ENCODE measurements around the gene ACSM2B.
A peak's percentile ranks its signal among the peaks of the same experiment; 100 is the strongest.
"Not testable (repeated sequence)": the region's sequence is repeated elsewhere in the genome, so short reads cannot be mapped to it uniquely, and the experiment has no call there.

Gene ACSM2B

GRCh38 chr16:20576145-20576544 is at the start of gene ACSM2B:
Gene ACSM2B (minus strand): TSS chr16:20576367. CDS start chr16:20564845, 11,522 bp downstream.
- DNase-seq = not testable (repeated sequence)

GRCh38 chr16:20624882-20625807 is 49.0 kb upstream of the ACSM2B start:
- no peak for DNase-seq

- DNase-seq = no peak
These were observed 48.0 kb upstream of the ACSM2B start for GRCh38 chr16:20624205-20624604.

- DNase-seq = no peak
These were observed 46.3 kb upstream of the ACSM2B start for GRCh38 chr16:20622498-20622870.

GRCh38 chr16:20621406-20621805 is 45.2 kb upstream of the ACSM2B start:
- no peak for DNase-seq

- DNase-seq = no peak
These were observed 44.6 kb upstream of the ACSM2B start for GRCh38 chr16:20620770-20621169.

GRCh38 chr16:20620003-20620402 is 43.8 kb upstream of the ACSM2B start:
- DNase-seq = no peak

- no peak for DNase-seq
These were observed 41.1 kb upstream of the ACSM2B start for GRCh38 chr16:20617271-20617670.

- no peak for DNase-seq
These were observed 38.3 kb upstream of the ACSM2B start for GRCh38 chr16:20614186-20615141.

GRCh38 chr16:20613481-20614185 is 37.5 kb upstream of the ACSM2B start:
- DNase-seq = no peak

- DNase-seq = no peak
These were observed 36.6 kb upstream of the ACSM2B start for GRCh38 chr16:20612551-20613480.

GRCh38 chr16:20611975-20612481 is 35.9 kb upstream of the ACSM2B start:
- DNase-seq = no peak

GRCh38 chr16:20611350-20611902 is 35.3 kb upstream of the ACSM2B start:
- DNase-seq = no peak

- no peak for DNase-seq
These were observed 34.8 kb upstream of the ACSM2B start for GRCh38 chr16:20610892-20611349.

- peak; percentile 58 for DNase-seq
These were observed 34.2 kb upstream of the ACSM2B start for GRCh38 chr16:20610211-20610891.

GRCh38 chr16:20602205-20602604 is 26.0 kb upstream of the ACSM2B start:
- not testable (repeated sequence) for DNase-seq

GRCh38 chr16:20599475-20599874 is 23.3 kb upstream of the ACSM2B start:
- DNase-seq = not testable (repeated sequence)

GRCh38 chr16:20598832-20599469 is 22.8 kb upstream of the ACSM2B start:
- no peak for DNase-seq

- not testable (repeated sequence) for DNase-seq
These were observed 19.5 kb upstream of the ACSM2B start for GRCh38 chr16:20595694-20596093.

- DNase-seq = not testable (repeated sequence)
These were observed 18.9 kb upstream of the ACSM2B start for GRCh38 chr16:20595068-20595467.
